Neural crest cell (in vitro differentiated cells): ENCODE data around the gene UBFD1. TPM values are rescaled to one million over a fixed set of nuclear protein-coding genes. Genes with fewer than 3 reads are reported as not detected.

Source experiments
- DNase-seq: peaks from one replicate; pipeline ENCODE4 v3.0.0; 2021; ENCODE audit warnings: low read depth, mixed read lengths, low spot score
- H3K27ac Mint-ChIP-seq: one replicate; pipeline ENCODE4 v1.8.0; 2021; ENCODE audit warnings: mild to moderate bottlenecking, mixed read lengths; ENCODE audit not compliant: unreplicated experiment
- H3K27me3 Mint-ChIP-seq: 2 replicates; pipeline ENCODE4 v1.8.0; 2021; ENCODE audit warnings: low read depth, mild to moderate bottlenecking, mixed read lengths
- H3K36me3 Mint-ChIP-seq: 2 replicates; pipeline ENCODE4 v1.8.0; 2021; ENCODE audit warnings: low read depth, mild to moderate bottlenecking, mixed read lengths
- H3K4me1 Mint-ChIP-seq: 2 replicates; pipeline ENCODE4 v1.8.0; 2021; ENCODE audit warnings: mixed read lengths
- H3K4me3 Mint-ChIP-seq: one replicate; pipeline ENCODE4 v1.8.0; 2021; ENCODE audit warnings: mild to moderate bottlenecking, mixed read lengths
- H3K9me3 Mint-ChIP-seq: 2 replicates; pipeline ENCODE4 v1.8.0; 2021; ENCODE audit warnings: mixed read lengths
- CTCF ChIP-seq: fragments of 200-600 bp; sonication (generic); conservative IDR thresholded peaks from 2 replicates; pipeline ENCODE4 v1.5.0; 2021; ENCODE audit warnings: antibody characterized with exemption, mild to moderate bottlenecking
- total RNA-seq: library from RNA; stranded (reverse); gene quantifications from 2 replicates; pipeline ENCODE4 v1.2.1, GENCODE V29; 2021

Gene UBFD1
- total RNA-seq, 1 donor from 2014 or later, result 91.0 TPM

- Mint-ChIP-seq H3K36me3 (peaks cover 3% of the 10 kb centered on the region), H3K27ac (no peak overlapping the region)
These were observed 5.4 kb upstream of the UBFD1 start for GRCh38 chr16:23552161-23552560.

GRCh38 chr16:23554536-23554935, 3.0 kb upstream of the UBFD1 start:
- Mint-ChIP-seq H3K9me3 (no peaks in the 10 kb centered on the region), H3K27ac (no peak overlapping the region), H3K36me3 (peaks cover 3% of the 10 kb centered on the region), H3K4me1 (peaks cover 7% of the 10 kb centered on the region), H3K4me3 (no peak overlapping the region), H3K27me3 (no peaks in the 10 kb centered on the region)
- no peak for DNase-seq
- TF ChIP-seq CTCF, result no peak

More at GRCh38 chr16:23552161-23552560, 5.4 kb upstream of the UBFD1 start:
- no peak for TF ChIP-seq CTCF
- H3K9me3 Mint-ChIP-seq, result no peaks in the 10 kb centered on the region
- peaks cover 6% of the 10 kb centered on the region for H3K4me1 Mint-ChIP-seq
- H3K4me3 Mint-ChIP-seq, result no peak overlapping the region
- no peaks in the 10 kb centered on the region for H3K27me3 Mint-ChIP-seq
- DNase-seq, result no peak

- Mint-ChIP-seq H3K27ac (no peak overlapping the region), H3K9me3 (no peaks in the 10 kb centered on the region), H3K4me1 (peaks cover 7% of the 10 kb centered on the region), H3K4me3 (peak overlapping the region; percentile 96), H3K36me3 (no peaks in the 10 kb centered on the region), H3K27me3 (no peaks in the 10 kb centered on the region)
- TF ChIP-seq CTCF, result no peak
- DNase-seq, result no peak
These were observed 514 bp downstream of the UBFD1 start for GRCh38 chr16:23557779-23558702.

- peaks cover 6% of the 10 kb centered on the region for H3K4me1 Mint-ChIP-seq
- no peak for TF ChIP-seq CTCF
- peaks cover 7% of the 10 kb centered on the region for H3K36me3 Mint-ChIP-seq
- no peak for DNase-seq
- no peaks in the 10 kb centered on the region for H3K9me3 Mint-ChIP-seq
- H3K4me3 Mint-ChIP-seq, result no peak overlapping the region
- no peak overlapping the region for H3K27ac Mint-ChIP-seq
- no peaks in the 10 kb centered on the region for H3K27me3 Mint-ChIP-seq
These were observed 4.1 kb downstream of the UBFD1 start for GRCh38 chr16:23561586-23561985.

- Mint-ChIP-seq H3K9me3 (no peaks in the 10 kb centered on the region), H3K27ac (no peak overlapping the region), H3K4me1 (no peaks in the 10 kb centered on the region), H3K27me3 (no peaks in the 10 kb centered on the region), H3K36me3 (peaks cover 7% of the 10 kb centered on the region), H3K4me3 (peak overlapping the region; percentile 27)
- no peak for DNase-seq
- no peak for TF ChIP-seq CTCF
These were observed 5.0 kb downstream of the UBFD1 start for GRCh38 chr16:23562505-23562904.
